Transverse colon (tissue), 4 donors: ENCODE results near the gene HPN. TPM values are rescaled to one million over a fixed set of nuclear protein-coding genes. Genes with fewer than 3 reads are reported as not detected.

Experiments
- DNase-seq: peaks from one replicate; pipeline ENCODE4 v3.0.0-alpha.2; 2019
- H3K27ac ChIP-seq, 4 donors: fragments of 200-600 bp; sonication (generic); 2 replicates each; pipeline ENCODE4 v1.5.1; 2016 to 2018; ENCODE audit warnings: inconsistent platforms in 4 of 4
- H3K27me3 ChIP-seq: fragments of 200-600 bp; sonication (generic); 2 replicates; pipeline ENCODE4 v1.5.1; 2017; ENCODE audit warnings: inconsistent platforms
- H3K36me3 ChIP-seq, 4 donors: fragments of 200-600 bp; sonication (generic); 2 replicates each; pipeline ENCODE4 v1.5.1; 2017 to 2019; ENCODE audit warnings: inconsistent platforms in 4 of 4
- H3K4me1 ChIP-seq, 4 donors: fragments of 200-600 bp; sonication (generic); 2 replicates each; pipeline ENCODE4 v1.5.1; 2017 to 2020; ENCODE audit warnings: inconsistent platforms in 4 of 4
- H3K4me3 ChIP-seq, 4 donors: fragments of 200-600 bp; sonication (generic); 1 replicate in 1 of 4; 2 replicates in 3 of 4; pipeline versions ENCODE4 v1.5.1 to v1.6.1; 2017 to 2019; ENCODE audit warnings: inconsistent platforms in 4 of 4
- H3K9me3 ChIP-seq, 2 donors: fragments of 200-600 bp; sonication (generic); 2 replicates each; pipeline ENCODE4 v1.5.1; 2017 to 2019; ENCODE audit warnings: inconsistent platforms in 2 of 2
- EP300 ChIP-seq: sonication (generic); formaldehyde crosslinking; IDR thresholded peaks from one replicate; pipeline ENCODE4 v1.6.1; 2017; ENCODE audit warnings: antibody characterized with exemption, low read depth
- POLR2A ChIP-seq: fragments of 450-650 bp; IDR thresholded peaks from one replicate; pipeline ENCODE4 v1.6.1; 2016; ENCODE audit warnings: antibody characterized with exemption, mild to moderate bottlenecking, moderate library complexity
- POLR2AphosphoS5 ChIP-seq, 3 donors: sonication (generic); formaldehyde crosslinking; IDR thresholded peaks; one replicate each; pipeline ENCODE4 v1.6.1; 2016; ENCODE audit warnings: antibody characterized with exemption in 3 of 3
- WGBS, 2 donors: methylation state at CpG; one replicate each; pipeline ENCODE4 v1.1.5; 2018; ENCODE audit warnings: low coverage in 1 of 2; 5-methylcytosine and 5-hydroxymethylcytosine counted together
- in situ Hi-C, 4 donors: fragments of 200-750 bp; cut with MboI; loops; one replicate each; pipeline versions ENCODE4 v1.15.0 to v1.15.1; 2017; ENCODE audit warnings: low sequenced_read_pairs in 3 of 4, low pct_ligation_motif_present in 1 of 4, low pct_unique_long_range_greater_than_20kb in 1 of 4
- intact Hi-C: fragments of 100-400 bp; cut with DNase I; formaldehyde crosslinking; loops from one replicate; pipeline ENCODE4 v1.15.1; 2023; ENCODE audit warnings: low total_unique reads
- total RNA-seq, 4 donors: library from RNA; depleted of rRNA; stranded (reverse); fragments of >200 nt; gene quantifications; one replicate each; pipeline ENCODE4 v1.1.0, GENCODE V29; 2016
- TF ChIP-seq, protein P1 (sequence below), 5 experiments: fragments of 200-600 bp in 3 of 5; fragments of 450-650 bp in 2 of 5; sonication (generic) in 3 of 5; IDR thresholded peaks; 1 replicate in 2 of 5; 2 replicates in 3 of 5; pipeline ENCODE4 v1.5.1; 2016 to 2017; ENCODE audit warnings: antibody characterized with exemption in 5 of 5, inconsistent platforms in 3 of 5, mild to moderate bottlenecking in 2 of 5, moderate library complexity in 1 of 5

The HPN gene
- total RNA-seq, 4 donors from 2014 or later: 0.32 to 0.68 TPM; not detected in 2

DNA sequence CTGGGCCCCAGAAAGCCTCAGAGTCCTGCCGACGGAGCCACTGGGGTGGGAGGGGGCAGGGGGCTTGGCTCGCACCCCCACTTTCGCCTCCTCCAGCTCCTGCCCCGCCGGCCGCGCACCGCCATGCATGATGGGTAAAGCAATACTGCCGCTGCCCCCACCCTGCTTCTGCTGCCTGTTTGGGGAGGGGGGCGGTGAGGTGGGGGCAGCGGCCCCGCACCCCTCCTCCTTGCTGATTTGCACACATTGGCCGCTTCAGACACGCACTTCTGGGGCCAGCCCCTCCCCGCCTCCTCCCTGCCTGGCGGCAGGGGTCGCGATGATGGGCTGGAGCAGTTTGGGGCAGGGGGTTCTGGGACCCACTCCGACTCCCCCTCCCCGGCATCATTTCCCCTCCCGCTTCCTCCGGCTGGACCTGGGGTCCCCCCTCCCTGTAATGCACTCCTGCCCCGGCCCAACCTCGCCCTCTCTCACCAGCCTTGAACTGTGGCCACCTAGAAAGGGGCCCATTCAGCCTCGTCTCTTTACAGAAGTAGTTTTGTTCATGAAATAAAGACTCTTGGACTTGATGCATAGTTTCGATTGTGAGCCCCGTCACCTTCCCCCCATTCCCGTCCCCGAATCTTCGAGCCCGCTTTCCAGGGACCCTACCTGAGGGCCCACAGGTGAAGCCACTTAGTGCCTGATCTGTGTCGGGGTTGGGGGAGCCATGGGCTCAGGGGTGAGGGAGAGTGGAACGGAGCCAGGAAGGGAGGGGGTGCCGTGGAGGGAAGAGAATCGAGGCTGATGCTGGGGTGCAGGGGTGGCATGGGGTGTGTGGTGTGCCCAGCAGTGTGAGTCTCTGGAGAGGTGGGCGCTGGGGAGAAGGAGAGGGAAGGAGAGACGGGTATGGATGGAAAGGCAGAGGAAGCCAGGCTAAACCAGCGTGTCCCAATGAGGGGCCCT, 1.4 kb upstream of the HPN start:
- intact Hi-C loops (no loop called here), in situ Hi-C loops (no loop called here)
- TF ChIP-seq, protein P1, sequence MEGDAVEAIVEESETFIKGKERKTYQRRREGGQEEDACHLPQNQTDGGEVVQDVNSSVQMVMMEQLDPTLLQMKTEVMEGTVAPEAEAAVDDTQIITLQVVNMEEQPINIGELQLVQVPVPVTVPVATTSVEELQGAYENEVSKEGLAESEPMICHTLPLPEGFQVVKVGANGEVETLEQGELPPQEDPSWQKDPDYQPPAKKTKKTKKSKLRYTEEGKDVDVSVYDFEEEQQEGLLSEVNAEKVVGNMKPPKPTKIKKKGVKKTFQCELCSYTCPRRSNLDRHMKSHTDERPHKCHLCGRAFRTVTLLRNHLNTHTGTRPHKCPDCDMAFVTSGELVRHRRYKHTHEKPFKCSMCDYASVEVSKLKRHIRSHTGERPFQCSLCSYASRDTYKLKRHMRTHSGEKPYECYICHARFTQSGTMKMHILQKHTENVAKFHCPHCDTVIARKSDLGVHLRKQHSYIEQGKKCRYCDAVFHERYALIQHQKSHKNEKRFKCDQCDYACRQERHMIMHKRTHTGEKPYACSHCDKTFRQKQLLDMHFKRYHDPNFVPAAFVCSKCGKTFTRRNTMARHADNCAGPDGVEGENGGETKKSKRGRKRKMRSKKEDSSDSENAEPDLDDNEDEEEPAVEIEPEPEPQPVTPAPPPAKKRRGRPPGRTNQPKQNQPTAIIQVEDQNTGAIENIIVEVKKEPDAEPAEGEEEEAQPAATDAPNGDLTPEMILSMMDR (IDR thresholded peaks at IDR 0.05): no peak
- TF ChIP-seq EP300: no peak
- TF ChIP-seq POLR2AphosphoS5 (IDR thresholded peaks at IDR 0.05): no peak
- TF ChIP-seq POLR2A: no peak
- H3K9me3 ChIP-seq: no peaks in the 10 kb centered on the region
- DNase-seq: no peak
- WGBS, 2 donors: 25 to 32% methylated on average over 4 to 29 of the region's 39 CpGs
- H3K4me1 ChIP-seq: peaks cover 14 to 37% (median 23%) of the 10 kb centered on the region in 4 donors
- peak overlapping the region; percentile 22 to 55 (median 46) for H3K27ac ChIP-seq
- peaks cover 23% of the 10 kb centered on the region for H3K27me3 ChIP-seq
- peak overlapping the region in 1 of 4 donors; percentile 1 for H3K4me3 ChIP-seq
- H3K36me3 ChIP-seq: no peaks in the 10 kb centered on the region

DNA sequence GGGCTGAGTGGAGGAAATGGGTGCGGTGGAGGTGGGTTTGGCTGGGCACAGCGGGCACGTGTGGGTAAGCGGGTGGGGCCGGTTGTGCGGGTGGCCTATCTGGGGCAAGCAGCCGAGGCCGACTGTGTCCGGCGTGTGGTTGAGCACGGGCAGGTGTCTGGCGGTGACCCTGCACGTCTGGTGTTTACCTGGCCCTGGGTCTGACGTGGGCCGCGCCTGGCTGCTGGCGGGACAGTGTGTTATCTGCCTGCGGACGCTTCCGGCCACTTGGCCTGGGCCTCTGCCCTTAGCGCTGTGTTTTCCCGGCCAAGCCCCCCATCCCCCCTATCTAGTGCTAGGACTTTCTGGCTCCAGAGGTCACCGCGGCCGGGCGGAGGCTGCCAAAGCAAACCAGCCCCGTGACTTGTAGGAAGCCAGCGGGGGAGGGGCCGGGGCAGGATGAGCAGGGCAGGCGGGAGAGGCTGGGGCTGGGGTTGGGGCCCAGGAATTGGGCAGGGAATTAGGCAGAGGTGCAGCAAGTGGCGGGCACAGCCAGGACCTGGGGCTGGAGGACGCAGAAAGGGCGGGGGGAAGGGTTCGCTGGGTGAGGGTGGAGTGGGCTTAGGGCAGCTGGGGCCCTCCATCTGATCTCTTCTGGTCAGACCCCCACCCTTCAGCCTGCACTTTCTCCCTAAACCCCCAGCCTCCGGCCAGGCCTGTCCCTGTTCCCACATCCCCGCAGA, 534 bp upstream of the HPN start:
- Histone ChIP-seq H3K9me3 (no peaks in the 10 kb centered on the region), H3K4me1 (peaks cover 14 to 37% (median 23%) of the 10 kb centered on the region in 4 donors), H3K36me3 (no peaks in the 10 kb centered on the region), H3K27ac (peak overlapping the region; percentile 22 to 58 (median 47)), H3K4me3 (peak overlapping the region in 1 of 4 donors; percentile 21), H3K27me3 (peaks cover 23% of the 10 kb centered on the region)
- DNase-seq: peak; percentile 77
- WGBS, 2 donors: 14% methylated on average over 32 of the region's 36 CpGs; no CpG with 5 or more reads in 1 of the 2 donors
- TF ChIP-seq POLR2AphosphoS5 (IDR thresholded peaks at IDR 0.05): peak; percentile 19 to 54 (median 33)
- no peak for TF ChIP-seq EP300
- in situ Hi-C loops (no loop called here), intact Hi-C loops (no loop called here)

DNA sequence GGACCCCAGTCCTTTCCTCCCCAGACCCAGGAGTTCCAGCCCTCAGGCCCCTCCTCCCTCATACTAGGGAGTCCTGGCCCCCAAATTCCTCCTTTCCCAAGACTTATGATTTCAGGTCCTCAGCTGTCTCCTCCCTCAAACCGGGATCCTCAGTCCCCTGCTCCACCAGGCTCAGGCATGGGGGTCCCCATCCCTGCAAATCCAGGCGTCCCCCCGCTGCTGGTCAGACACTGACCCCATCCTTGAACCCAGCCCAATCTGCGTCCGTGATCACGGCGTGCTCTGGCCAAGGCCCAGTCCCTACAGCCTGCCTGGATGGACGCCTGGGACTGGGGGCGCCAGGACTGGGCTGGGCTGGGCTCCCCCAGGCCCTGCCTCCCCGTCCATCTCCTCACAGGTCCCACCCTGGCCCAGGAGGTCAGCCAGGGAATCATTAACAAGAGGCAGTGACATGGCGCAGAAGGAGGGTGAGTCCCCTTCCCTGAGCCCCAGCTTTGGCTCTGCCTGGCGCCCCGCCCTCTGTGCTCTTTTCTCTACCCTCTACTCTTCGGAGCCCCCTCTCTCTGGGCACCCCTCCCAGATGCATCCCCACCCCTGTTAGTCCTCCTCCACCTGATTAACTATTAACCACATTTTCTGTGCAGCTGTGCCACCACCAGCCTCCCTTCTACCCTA, 672 bp downstream of the HPN start:
- H3K27ac ChIP-seq: no peak overlapping the region
- DNase-seq: no peak
- H3K27me3 ChIP-seq: peaks cover 23% of the 10 kb centered on the region
- WGBS, 2 donors: 68 to 76% methylated on average over 5 to 14 of the region's 14 CpGs
- TF ChIP-seq EP300 (no peak), POLR2AphosphoS5 (IDR thresholded peaks at IDR 0.05) (no peak)
- TF ChIP-seq, protein P1 (IDR thresholded peaks at IDR 0.05): no peak
- no peaks in the 10 kb centered on the region for H3K9me3 ChIP-seq
- H3K4me1 ChIP-seq: peaks cover 14 to 37% (median 23%) of the 10 kb centered on the region in 4 donors
- H3K36me3 ChIP-seq: no peaks in the 10 kb centered on the region
- H3K4me3 ChIP-seq: no peak overlapping the region
- intact Hi-C loops: no loop called here
- in situ Hi-C loops: no loop called here

DNA sequence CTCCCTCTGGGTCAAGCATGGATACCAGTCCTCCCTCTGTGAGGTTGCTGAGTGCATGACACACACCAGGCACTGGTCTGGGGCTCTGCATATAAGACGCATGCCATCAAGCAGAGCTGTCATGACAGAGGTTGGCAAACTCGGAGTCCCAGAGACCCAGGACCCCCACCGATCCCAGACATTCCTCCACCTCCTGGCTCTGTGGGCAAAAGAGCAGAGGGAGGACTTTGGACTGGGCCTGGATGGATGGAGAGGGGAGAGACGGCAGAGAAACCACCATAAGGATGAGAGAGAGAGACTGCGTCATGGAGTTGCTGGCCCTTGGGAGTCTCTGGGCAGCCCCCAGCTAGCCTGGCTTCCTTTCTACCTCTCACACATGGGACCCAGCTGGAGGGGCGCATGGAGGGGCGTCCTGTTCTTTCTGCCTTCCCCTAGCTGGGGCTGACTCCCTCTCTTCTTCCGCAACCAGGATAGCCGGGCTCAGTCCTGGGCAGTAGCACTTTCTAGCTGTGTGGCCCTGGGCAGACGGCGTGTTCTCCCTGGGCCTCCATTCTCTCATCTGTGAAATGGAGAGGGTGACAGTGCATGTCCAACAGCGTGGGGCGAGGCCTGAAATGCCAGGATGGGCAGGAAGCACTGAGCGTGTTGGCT, 1.6 kb downstream of the HPN start:
- no peak overlapping the region for H3K4me3 ChIP-seq

More for the DNA sequence above, 1.6 kb downstream of the HPN start:
- TF ChIP-seq, protein P1 (IDR thresholded peaks at IDR 0.05): no peak
- TF ChIP-seq EP300 (no peak), POLR2AphosphoS5 (IDR thresholded peaks at IDR 0.05) (no peak), POLR2A (no peak)
- Histone ChIP-seq H3K27me3 (peaks cover 23% of the 10 kb centered on the region), H3K4me1 (peaks cover 14 to 33% (median 23%) of the 10 kb centered on the region in 4 donors), H3K36me3 (no peaks in the 10 kb centered on the region), H3K27ac (no peak overlapping the region), H3K9me3 (no peaks in the 10 kb centered on the region)
- intact Hi-C loops: no loop called here
- in situ Hi-C loops: no loop called here
- WGBS, 2 donors: 80 to 81% methylated on average over 3 to 14 of the region's 14 CpGs
- no peak for DNase-seq
